Choroid plexus epithelial cell (primary cell): ENCODE results near the gene KRTAP2-2.
"Not testable (repeated sequence)": the region's sequence is repeated elsewhere in the genome, so short reads cannot be mapped to it uniquely, and the experiment has no call there.

Source experiments
- DNase-seq: peaks from one replicate; pipeline ENCODE4 v3.0.0-alpha.2; 2010; ENCODE audit warnings: low read depth
- H3K4me3 ChIP-seq: 2 replicates; pipeline ENCODE4 v1.5.1; 2011; ENCODE audit warnings: low read depth, mild to moderate bottlenecking, control low read depth, low read length, moderate library complexity
- TF ChIP-seq, protein P1 (sequence below): conservative IDR thresholded peaks from 2 replicates; pipeline ENCODE4 v1.5.1; 2011; ENCODE audit warnings: low read depth, mild to moderate bottlenecking, control low read depth, inconsistent platforms, low read length, moderate library complexity

KRTAP2-2 gene

DNA sequence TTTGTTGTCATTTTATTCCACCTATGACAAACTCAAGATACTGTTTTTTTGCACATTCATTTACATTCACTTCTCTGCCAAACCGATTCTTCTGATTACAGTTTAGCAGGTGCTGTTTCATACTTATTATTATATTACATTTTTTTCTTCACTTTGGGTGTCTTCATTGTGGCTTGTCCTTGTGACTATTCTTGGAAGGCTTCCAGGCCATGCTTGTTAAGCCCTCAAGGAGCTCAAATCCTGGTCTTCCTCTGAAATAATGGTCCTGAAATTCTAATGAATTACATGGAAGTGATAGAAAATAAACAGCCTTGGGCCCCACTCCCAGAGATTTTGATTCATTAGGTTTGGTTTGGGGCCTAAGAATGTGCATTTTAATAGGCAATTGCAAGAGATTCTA, 9.3 kb upstream of the KRTAP2-2 start:
- no peak for DNase-seq
- TF ChIP-seq, protein P1, sequence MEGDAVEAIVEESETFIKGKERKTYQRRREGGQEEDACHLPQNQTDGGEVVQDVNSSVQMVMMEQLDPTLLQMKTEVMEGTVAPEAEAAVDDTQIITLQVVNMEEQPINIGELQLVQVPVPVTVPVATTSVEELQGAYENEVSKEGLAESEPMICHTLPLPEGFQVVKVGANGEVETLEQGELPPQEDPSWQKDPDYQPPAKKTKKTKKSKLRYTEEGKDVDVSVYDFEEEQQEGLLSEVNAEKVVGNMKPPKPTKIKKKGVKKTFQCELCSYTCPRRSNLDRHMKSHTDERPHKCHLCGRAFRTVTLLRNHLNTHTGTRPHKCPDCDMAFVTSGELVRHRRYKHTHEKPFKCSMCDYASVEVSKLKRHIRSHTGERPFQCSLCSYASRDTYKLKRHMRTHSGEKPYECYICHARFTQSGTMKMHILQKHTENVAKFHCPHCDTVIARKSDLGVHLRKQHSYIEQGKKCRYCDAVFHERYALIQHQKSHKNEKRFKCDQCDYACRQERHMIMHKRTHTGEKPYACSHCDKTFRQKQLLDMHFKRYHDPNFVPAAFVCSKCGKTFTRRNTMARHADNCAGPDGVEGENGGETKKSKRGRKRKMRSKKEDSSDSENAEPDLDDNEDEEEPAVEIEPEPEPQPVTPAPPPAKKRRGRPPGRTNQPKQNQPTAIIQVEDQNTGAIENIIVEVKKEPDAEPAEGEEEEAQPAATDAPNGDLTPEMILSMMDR, result no peak
- no peak overlapping the region for H3K4me3 ChIP-seq

DNA sequence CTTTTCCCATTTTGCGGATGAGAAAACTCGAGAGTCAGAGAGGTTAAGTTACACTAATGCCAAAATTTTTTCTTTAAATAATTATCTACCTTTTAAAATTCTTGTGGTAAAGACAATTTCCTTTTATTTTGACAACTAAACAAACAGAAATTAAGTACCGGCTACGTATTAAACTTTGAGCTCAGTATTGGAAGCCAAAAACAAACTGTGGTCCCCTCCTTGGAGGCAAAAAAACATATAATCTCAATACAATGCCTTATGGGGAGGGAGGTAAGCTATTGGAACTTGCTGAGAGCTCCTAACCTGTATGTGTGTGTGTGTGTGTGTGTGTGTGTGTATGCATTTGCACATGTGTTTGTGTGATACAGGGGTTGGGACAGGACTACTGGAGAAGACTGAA, 8.4 kb upstream of the KRTAP2-2 start:
- no peak overlapping the region for H3K4me3 ChIP-seq
- DNase-seq, result no peak
- TF ChIP-seq, protein P1, result no peak

DNA sequence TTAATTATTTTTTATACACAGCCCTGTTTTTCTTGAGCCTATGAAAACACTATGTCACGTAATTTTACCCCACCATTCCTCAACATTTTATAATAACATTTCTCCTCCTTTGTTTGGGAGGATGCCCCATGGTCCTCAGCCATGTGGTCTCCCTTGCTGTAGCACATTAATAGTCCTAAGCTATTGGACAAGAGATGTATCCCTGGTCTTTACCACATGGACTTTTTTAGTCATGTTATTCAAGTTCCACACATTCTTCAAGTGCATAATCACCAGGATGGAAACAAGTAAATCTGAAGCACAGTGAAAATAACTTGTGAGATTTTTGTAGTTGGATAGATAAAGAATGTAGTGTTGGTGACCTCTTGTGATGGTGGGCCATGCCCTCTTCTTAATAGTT, 6.9 kb upstream of the KRTAP2-2 start:
- TF ChIP-seq, protein P1, result no peak
- no peak overlapping the region for H3K4me3 ChIP-seq
- peak; percentile 93 for DNase-seq

DNA sequence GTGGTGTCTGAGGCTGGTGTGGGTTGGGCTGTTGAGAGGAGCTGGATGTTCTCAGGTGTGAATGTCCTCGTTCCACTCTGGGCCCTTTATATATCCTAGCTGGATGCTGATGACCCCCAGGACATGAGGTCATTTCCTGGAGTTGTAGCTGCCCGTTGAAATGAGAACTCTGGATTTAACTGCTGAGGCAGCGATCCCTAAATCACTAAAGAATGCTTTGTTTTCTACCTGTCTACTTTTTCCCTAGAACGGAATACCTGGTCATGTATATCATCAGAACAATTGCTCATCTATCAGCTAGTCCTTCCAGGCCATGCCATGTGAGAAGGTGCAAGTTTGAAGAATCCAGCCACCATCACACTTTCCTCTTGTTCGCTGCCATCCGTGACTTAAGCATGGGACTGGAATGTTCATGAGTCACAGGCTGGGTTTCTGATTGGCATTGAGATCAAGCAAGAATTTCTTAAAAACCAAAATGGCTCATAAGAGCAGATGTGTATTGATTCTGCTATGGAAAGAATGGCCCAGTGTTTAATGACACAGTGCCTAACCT, 5.1 kb upstream of the KRTAP2-2 start, which contains the start of gene KRTAP2-3:
Gene KRTAP2-3, minus strand, starts transcription at position 63 of the 553 bp plus-strand sequence. CDS start 64 bp downstream, outside the sequence.
- DNase-seq, result peak; percentile 84
- H3K4me3 ChIP-seq, result no peak within 1 kb of the TSS
- TF ChIP-seq, protein P1, result no peak

DNA sequence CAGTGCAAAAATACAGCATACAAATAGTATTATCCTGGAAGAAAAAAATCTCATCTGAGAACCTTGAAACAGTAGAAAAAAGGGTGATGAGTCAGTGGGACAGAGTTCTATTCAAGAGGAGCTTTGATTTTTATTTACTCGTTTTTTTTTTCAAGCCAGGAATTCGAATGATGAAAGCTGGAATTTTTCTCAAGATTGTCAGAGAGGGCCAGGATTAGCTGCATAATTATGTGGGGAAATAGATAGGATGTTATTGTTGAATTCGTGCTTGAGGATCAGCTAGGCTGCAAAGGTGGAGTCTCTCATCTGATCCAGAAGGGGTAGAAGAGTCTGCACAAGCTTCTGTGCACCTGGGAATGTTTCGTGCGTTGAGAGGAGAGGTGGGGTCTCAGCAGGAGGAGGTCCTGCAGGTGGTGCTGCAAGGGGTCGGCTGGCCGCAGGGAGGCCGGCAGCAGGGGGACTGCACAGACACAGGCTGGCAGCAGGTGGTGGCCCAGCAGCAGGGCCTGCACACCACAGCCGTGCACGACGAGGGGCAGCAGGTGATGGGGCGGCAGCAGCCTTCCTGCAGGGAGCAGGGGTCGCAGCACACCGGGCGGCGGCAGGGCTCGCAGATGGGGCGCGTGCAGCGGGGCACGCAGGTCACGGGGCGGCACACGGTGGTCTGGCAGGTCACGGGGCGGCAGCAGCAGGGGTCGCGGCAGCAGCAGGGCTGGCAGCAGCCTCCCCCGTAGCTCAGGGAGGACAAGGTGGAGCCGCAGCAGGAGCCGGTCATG, 4.4 kb upstream of the KRTAP2-2 start:
- not testable (repeated sequence) for H3K4me3 ChIP-seq
- DNase-seq, result peak; percentile 81

DNA sequence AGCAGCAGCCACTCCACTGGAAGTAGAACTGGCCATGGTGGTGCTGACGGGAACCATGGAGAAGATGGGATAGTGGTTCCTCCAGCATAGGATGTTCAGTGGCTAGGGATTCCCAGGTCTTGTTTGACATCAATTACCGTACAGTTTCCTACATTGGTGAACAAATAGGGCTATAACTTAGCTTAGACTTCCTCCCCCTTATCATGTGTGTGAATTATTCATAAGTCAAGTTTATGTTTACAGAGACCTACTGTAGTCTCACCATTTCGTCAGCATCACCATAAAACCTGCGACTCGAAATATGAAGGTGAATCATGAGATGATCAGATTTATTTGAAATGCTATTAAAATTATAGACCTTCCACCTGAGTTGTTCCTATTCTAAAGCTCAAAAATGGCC, 3.7 kb upstream of the KRTAP2-2 start:
- H3K4me3 ChIP-seq, result no peak overlapping the region
- DNase-seq, result no peak
- TF ChIP-seq, protein P1, result no peak

DNA sequence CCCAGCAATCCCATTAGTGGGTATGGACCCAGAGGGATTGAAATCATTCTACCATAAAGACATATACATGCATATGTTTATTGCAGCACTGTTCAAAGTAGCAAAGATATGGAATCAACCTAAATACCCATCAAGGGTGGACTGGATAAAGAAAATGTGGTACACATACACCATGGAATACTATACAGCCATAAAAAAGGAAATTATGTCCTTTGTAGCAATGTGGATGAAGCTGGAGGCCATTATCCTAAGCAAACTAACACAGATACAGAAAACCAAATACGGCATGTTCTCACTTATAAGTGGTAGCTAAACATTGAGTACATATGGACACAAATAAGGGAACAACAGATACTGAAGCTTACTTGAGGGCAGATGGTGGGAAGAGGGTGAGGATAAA, 2.5 kb upstream of the KRTAP2-2 start:
- TF ChIP-seq, protein P1, result no peak
- H3K4me3 ChIP-seq, result no peak overlapping the region
- DNase-seq, result no peak

DNA sequence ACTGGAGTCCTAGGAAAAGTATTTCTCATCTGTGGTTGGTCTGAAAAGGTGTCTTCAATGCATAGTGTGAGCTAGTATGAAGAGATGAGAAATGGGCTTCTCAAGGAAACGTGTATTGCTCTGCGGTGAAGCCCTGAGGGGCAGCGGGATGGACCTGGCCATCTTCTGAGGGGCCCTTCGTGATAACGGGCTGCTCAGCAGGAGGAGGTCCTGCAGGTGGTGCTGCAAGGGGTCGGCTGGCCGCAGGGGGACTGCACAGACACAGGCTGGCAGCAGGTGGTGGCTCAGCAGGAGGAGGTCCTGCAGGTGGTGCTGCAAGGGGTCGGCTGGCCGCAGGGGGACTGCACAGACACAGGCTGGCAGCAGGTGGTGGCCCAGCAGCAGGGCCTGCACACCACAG, 474 bp downstream of the KRTAP2-2 start:
- not testable (repeated sequence) for DNase-seq, H3K4me3 ChIP-seq
